SK-N-MC (cell line): Measurements from ENCODE around the gene HS3ST3B1.

Source experiments
- DNase-seq: peaks from one replicate; pipeline ENCODE4 v3.0.0-alpha.2; 2011; ENCODE audit warnings: low read depth, low spot score
- H3K27ac ChIP-seq: fragments of 200-600 bp; sonication (generic); 2 replicates; pipeline ENCODE4 v1.5.1; 2016; ENCODE audit warnings: mixed run types
- H3K36me3 ChIP-seq: fragments of 200-600 bp; sonication (generic); 2 replicates; pipeline ENCODE4 v1.6.1; 2017; ENCODE audit warnings: antibody characterized with exemption, low read length, mixed read lengths; ENCODE audit not compliant: insufficient read depth
- H3K4me3 ChIP-seq: fragments of 200-600 bp; sonication (generic); 2 replicates; pipeline ENCODE4 v1.5.1; 2016
- H3K9ac ChIP-seq: fragments of 200-600 bp; sonication (generic); 2 replicates; pipeline ENCODE4 v1.8.0; 2017; ENCODE audit warnings: mixed run types, mixed read lengths; ENCODE audit not compliant: insufficient read length
- H3K9me3 ChIP-seq: fragments of 200-600 bp; sonication (generic); 2 replicates; pipeline ENCODE4 v1.6.1; 2017; ENCODE audit warnings: low read depth, mild to moderate bottlenecking, antibody characterized with exemption, low read length, moderate library complexity, mixed read lengths
- EZH2 ChIP-seq: fragments of 200-600 bp; sonication (generic); IDR thresholded peaks from one replicate; pipeline ENCODE4 v1.6.1; 2017; ENCODE audit warnings: antibody characterized with exemption
- FOXP2 ChIP-seq: optimal IDR thresholded peaks from 2 replicates; pipeline ENCODE3; 2011; ENCODE audit warnings: mild to moderate bottlenecking, moderate library complexity; ENCODE audit not compliant: insufficient read depth; ENCODE audit errors: extremely low read length, control extremely low read depth
- POLR2AphosphoS5 ChIP-seq: IDR thresholded peaks from 2 replicates; pipeline ENCODE4 v1.6.1; 2012; ENCODE audit warnings: mild to moderate bottlenecking, low read depth, low read length, borderline replicate concordance

HS3ST3B1 gene

DNA sequence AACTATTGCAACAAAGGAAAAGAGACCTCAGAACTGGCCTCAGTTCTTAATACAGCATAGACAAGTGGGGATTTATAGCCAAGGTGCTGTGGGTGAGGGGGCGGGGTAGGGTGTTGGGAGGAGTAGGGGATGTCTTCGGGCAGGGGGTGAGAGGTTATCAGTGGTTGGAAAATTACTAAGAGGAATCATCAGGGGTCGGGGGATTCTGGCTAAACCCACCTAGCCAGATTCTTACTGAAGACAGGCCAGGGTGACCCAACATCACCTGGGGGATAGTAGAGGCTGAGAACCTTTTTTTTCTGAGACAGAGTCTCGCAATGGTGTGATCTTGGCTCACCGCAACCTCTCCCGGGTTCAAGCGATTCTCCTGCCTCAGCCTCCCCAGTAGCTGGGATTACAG, 32.6 kb downstream of the HS3ST3B1 start:
- Histone ChIP-seq H3K4me3 (no peak overlapping the region), H3K27ac (no peak overlapping the region), H3K9me3 (no peaks in the 10 kb centered on the region), H3K36me3 (no peaks in the 10 kb centered on the region), H3K9ac (no peak overlapping the region)
- DNase-seq = no peak
- TF ChIP-seq FOXP2 (no peak), POLR2AphosphoS5 (no peak), EZH2 (no peak)

DNA sequence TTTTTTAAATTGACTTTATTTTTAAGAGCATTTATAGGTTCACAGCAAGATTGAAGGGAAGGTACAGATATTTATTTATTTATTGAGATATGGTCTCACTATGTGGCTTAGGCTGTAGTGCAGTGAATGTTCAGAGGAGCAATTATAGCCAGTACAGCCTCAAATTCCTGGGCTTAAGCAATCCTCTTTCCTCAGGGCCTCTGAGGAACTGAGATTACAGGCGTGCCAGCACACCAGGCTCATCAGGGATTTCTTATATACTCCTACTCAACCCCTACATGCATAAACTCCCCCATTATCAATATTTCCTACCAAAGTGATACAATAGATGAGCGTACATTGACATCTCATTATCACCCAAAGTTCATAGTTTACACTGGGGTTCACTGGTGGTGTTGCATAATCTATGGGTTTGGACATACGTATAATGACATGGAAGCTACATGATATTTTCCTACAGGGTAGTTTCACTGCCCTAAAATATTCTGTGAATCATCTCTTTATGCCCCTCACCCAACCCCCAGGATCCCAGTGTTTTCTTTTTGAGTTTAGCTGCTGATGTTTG, 33.5 kb downstream of the HS3ST3B1 start:
- Histone ChIP-seq H3K4me3 (no peak overlapping the region), H3K9me3 (no peaks in the 10 kb centered on the region), H3K36me3 (no peaks in the 10 kb centered on the region), H3K9ac (no peak overlapping the region), H3K27ac (no peak overlapping the region)
- DNase-seq = no peak
- TF ChIP-seq POLR2AphosphoS5 (no peak), FOXP2 (no peak), EZH2 (no peak)

- Histone ChIP-seq H3K9me3 (no peaks in the 10 kb centered on the region), H3K36me3 (no peaks in the 10 kb centered on the region), H3K4me3 (no peak overlapping the region), H3K9ac (no peak overlapping the region), H3K27ac (no peak overlapping the region)
- no peak for DNase-seq
- TF ChIP-seq EZH2 (no peak), POLR2AphosphoS5 (no peak), FOXP2 (no peak)
These were observed 34.0 kb downstream of the HS3ST3B1 start for GRCh38 chr17:14334919-14335318.

DNA sequence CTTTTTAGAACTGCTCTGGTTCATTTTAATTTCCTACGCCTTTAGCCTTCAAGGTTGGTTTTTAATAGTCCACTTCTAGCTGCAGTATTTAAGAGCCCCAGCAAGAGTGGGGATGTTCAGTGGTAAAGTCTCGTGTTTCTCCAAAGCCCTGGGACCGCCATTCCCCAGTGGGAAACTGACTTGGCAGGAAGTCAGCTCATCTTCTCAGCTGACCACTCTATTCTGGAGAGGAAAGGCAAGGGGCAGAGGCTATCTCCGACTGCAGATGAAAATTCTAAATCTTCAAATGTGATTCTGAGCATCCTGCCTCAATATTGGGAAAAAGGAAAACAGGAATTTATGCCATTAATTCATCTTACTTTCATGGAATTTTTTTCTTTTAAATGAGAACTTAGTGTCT, 35.5 kb downstream of the HS3ST3B1 start:
- no peak for TF ChIP-seq POLR2AphosphoS5
- TF ChIP-seq FOXP2 = no peak
- no peak for TF ChIP-seq EZH2
- no peak for DNase-seq
- Histone ChIP-seq H3K4me3 (no peak overlapping the region), H3K27ac (no peak overlapping the region), H3K9me3 (no peaks in the 10 kb centered on the region), H3K36me3 (no peaks in the 10 kb centered on the region), H3K9ac (no peak overlapping the region)

GRCh38 chr17:14337596-14338079, 36.8 kb downstream of the HS3ST3B1 start:
- Histone ChIP-seq H3K4me3 (no peak overlapping the region), H3K9me3 (no peaks in the 10 kb centered on the region), H3K36me3 (no peaks in the 10 kb centered on the region), H3K27ac (no peak overlapping the region), H3K9ac (no peak overlapping the region)
- no peak for DNase-seq
- TF ChIP-seq POLR2AphosphoS5 (no peak), EZH2 (no peak), FOXP2 (no peak)

GRCh38 chr17:14340857-14341754, 40.2 kb downstream of the HS3ST3B1 start:
- Histone ChIP-seq H3K9ac (no peak overlapping the region), H3K27ac (no peak overlapping the region), H3K36me3 (no peaks in the 10 kb centered on the region), H3K9me3 (no peaks in the 10 kb centered on the region), H3K4me3 (no peak overlapping the region)
- no peak for DNase-seq
- no peak for TF ChIP-seq EZH2
- no peak for TF ChIP-seq POLR2AphosphoS5
- TF ChIP-seq FOXP2 = no peak

GRCh38 chr17:14341866-14342265, 41.0 kb downstream of the HS3ST3B1 start:
- Histone ChIP-seq H3K36me3 (no peaks in the 10 kb centered on the region), H3K27ac (no peak overlapping the region), H3K9me3 (no peaks in the 10 kb centered on the region), H3K4me3 (no peak overlapping the region), H3K9ac (no peak overlapping the region)
- no peak for TF ChIP-seq POLR2AphosphoS5
- TF ChIP-seq EZH2 = no peak
- TF ChIP-seq FOXP2 = no peak
- DNase-seq = no peak

GRCh38 chr17:14346801-14347200, 45.9 kb downstream of the HS3ST3B1 start:
- no peak overlapping the region for H3K4me3 ChIP-seq
- H3K27ac ChIP-seq = no peak overlapping the region
- H3K36me3 ChIP-seq = no peaks in the 10 kb centered on the region
- no peak for TF ChIP-seq EZH2
- no peak for DNase-seq
- H3K9me3 ChIP-seq = no peaks in the 10 kb centered on the region
- H3K9ac ChIP-seq = no peak overlapping the region
